Anterior cingulate cortex (tissue), 58 donors: ENCODE data around the gene WDR90.

Experiments used
- DNase-seq, 58 donors: peaks; one replicate each; lab custom pipeline; 2025; lab: John Stamatoyannopoulos, UW

Gene WDR90

DNA sequence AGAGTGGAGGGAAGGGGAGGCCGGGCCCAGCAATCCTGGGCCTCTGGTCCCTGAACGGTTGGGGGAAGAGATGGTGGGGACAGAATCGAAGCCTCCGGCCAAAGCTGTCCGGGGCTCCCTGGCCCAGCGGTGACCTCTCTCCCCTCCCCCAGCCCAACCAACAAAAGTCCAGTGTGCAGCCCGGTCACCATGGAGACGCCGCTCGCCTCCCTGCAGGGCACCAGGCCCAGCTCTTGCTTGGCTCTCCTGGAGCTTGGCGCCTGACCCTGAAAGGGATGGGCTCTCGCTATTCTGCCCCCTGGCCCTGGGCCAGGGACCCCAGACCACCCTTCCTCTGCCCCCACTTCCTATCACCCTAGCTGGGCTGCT is 67.0 kb downstream of the WDR90 start:
- DNase-seq, result peak in 57 of 58 donors; percentile 24 to 95 (median 84)

DNA sequence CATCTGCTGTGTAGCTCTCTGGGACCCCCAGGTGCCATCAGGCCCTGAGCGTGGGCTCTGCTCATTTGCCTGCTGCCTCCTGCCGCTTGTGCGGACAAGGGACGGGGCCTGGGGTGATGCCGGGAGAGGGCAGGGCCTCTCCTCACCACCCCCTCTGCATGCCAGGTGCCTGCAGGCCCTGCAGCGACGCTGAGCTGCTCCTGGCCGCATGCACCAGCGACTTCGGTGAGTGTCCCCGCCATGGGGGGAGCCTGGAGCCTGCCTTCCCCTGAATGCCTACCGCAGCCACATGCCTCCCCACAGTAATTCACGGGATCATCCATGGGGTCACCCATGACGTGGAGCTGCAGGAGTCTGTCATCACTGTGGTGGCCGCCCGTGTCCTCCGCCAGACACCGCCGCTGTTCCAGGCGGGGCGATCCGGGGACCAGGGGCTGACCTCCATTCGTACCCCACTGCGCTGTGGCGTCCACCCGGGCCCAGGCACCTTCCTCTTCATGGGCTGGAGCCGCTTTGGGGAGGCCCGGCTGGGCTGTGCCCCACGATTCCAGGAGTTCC is 67.7 kb downstream of the WDR90 start:
- no peak for DNase-seq
